A549 (cell line): ENCODE measurements around the gene SART1. TPM values are rescaled to one million over a fixed set of nuclear protein-coding genes. Genes with fewer than 3 reads are reported as not detected.

Experiments
- ATAC-seq, 2 experiments: fragments of 200-7000 bp in 1 of 2; fragments of >200 bp in 1 of 2; cut with Nextera tagmentation in 1 of 2; cut with Tn5 transposase in 1 of 2; 3 replicates each; pipeline versions ENCODE4 v1.8.0 to v1.9.1; 2018 to 2020; ENCODE audit warnings: mild to moderate bottlenecking in 1 of 2, moderate library complexity in 1 of 2
- CTCF ChIA-PET: fragments of 300-600 bp; sonication (Branson Sonifier 250); formaldehyde crosslinking; extraction: SDS; loops from one replicate; lab custom pipeline; 2021; ENCODE audit warnings: antibody characterized with exemption, inconsistent platforms; lab: Yijun Ruan, JAX
- POLR2A ChIA-PET: fragments of 350-600 bp; formaldehyde crosslinking; extraction: SDS; loops from one replicate; lab custom pipeline; 2021; ENCODE audit warnings: antibody characterized with exemption, inconsistent platforms; lab: Yijun Ruan, JAX
- DNase-seq, 2 experiments: peaks; one replicate each; pipeline versions ENCODE4 v3.0.0 to v3.0.0-alpha.2; 2011 to 2016; ENCODE audit warnings: low read depth in 1 of 2, low spot score in 1 of 2
- FAIRE-seq: peaks from 2 replicates; lab custom pipeline; 2011; peaks lifted over from hg19 to GRCh38; lab: Jason Lieb, UNC
- H3K27ac ChIP-seq, 2 experiments: fragments of >200 bp; sonication (Bioruptor Twin); formaldehyde crosslinking; 3 replicates each; pipeline ENCODE4 v1.5.1; 2016 to 2017
- H3K4me1 ChIP-seq: fragments of >200 bp; sonication (Bioruptor Twin); formaldehyde crosslinking; 3 replicates; pipeline ENCODE4 v1.6.1; 2016
- H3K4me2 ChIP-seq: fragments of >200 bp; sonication (Bioruptor Twin); formaldehyde crosslinking; 3 replicates; pipeline ENCODE4 v1.6.1; 2016
- H3K4me3 ChIP-seq: fragments of >200 bp; sonication (Bioruptor Twin); formaldehyde crosslinking; 3 replicates; pipeline ENCODE4 v1.5.1; 2016
- H3K9me3 ChIP-seq: fragments of >200 bp; sonication (Bioruptor Twin); formaldehyde crosslinking; 3 replicates; pipeline ENCODE4 v1.6.1; 2016
- BHLHE40 ChIP-seq: IDR thresholded peaks from 2 replicates; pipeline ENCODE4 v1.6.1; 2012; ENCODE audit warnings: low read depth, low read length, inconsistent platforms
- CBX2 ChIP-seq: fragments of 200-600 bp; sonication (generic); IDR thresholded peaks from 2 replicates; pipeline ENCODE4 v1.6.1; 2016; ENCODE audit warnings: low read depth, mild to moderate bottlenecking, borderline replicate concordance
- CBX8 ChIP-seq: fragments of 200-600 bp; sonication (generic); IDR thresholded peaks from 2 replicates; pipeline ENCODE4 v1.6.1; 2016
- CHD2 ChIP-seq: fragments of 150-350 bp; IDR thresholded peaks from 2 replicates; pipeline ENCODE4 v1.6.1; 2014; ENCODE audit warnings: low read length; ENCODE audit not compliant: partially characterized antibody
- EHF ChIP-seq: fragments of 250-450 bp; sonication (Bioruptor Pico); IDR thresholded peaks from 2 replicates; pipeline ENCODE4 v1.5.0; 2020; ENCODE audit warnings: mild to moderate bottlenecking
- EP300 ChIP-seq, 2 experiments: fragments of >200 bp; sonication (Bioruptor Twin); formaldehyde crosslinking; IDR thresholded peaks; 2 replicates in 1 of 2; 3 replicates in 1 of 2; pipeline ENCODE4 v1.6.1; 2016 to 2017
- FOXS1 ChIP-seq: fragments of 250-450 bp; sonication (Bioruptor Pico); IDR thresholded peaks from 2 replicates; pipeline ENCODE4 v1.5.0; 2020; ENCODE audit warnings: mild to moderate bottlenecking, moderate library complexity
- GATA3 ChIP-seq: IDR thresholded peaks from 2 replicates; pipeline ENCODE4 v1.6.1; 2012; ENCODE audit warnings: borderline replicate concordance
- HEYL ChIP-seq: fragments of 250-450 bp; sonication (Bioruptor Pico); IDR thresholded peaks from 2 replicates; pipeline ENCODE4 v1.8.0; 2021; ENCODE audit warnings: mild to moderate bottlenecking, moderate library complexity
- HOXA7 ChIP-seq: fragments of 250-450 bp; sonication (Bioruptor Pico); IDR thresholded peaks from 2 replicates; pipeline ENCODE4 v1.5.0; 2020; ENCODE audit warnings: mild to moderate bottlenecking, moderate library complexity
- JUN ChIP-seq, 2 experiments: fragments of >200 bp; sonication (Bioruptor Twin); formaldehyde crosslinking; IDR thresholded peaks; 2 replicates in 1 of 2; 3 replicates in 1 of 2; pipeline ENCODE4 v1.6.1; 2016 to 2017
- MAZ ChIP-seq: fragments of 150-350 bp; IDR thresholded peaks from 2 replicates; pipeline ENCODE4 v1.6.1; 2014; ENCODE audit warnings: antibody characterized with exemption, low read depth, low read length, borderline replicate concordance
- RNF2 ChIP-seq: fragments of 200-600 bp; sonication (generic); IDR thresholded peaks from 2 replicates; pipeline ENCODE4 v1.6.1; 2016; ENCODE audit warnings: low read depth, mild to moderate bottlenecking, antibody characterized with exemption, moderate library complexity, borderline replicate concordance
- SREBF2 ChIP-seq: fragments of 450-650 bp; IDR thresholded peaks from 2 replicates; pipeline ENCODE4 v1.6.1; 2014; ENCODE audit warnings: mild to moderate bottlenecking, moderate library complexity
- TP53 ChIP-seq: fragments of 250-450 bp; sonication (Bioruptor Pico); IDR thresholded peaks from 2 replicates; pipeline ENCODE4 v1.5.0; 2021; ENCODE audit warnings: mild to moderate bottlenecking, moderate library complexity
- ZC3H11A ChIP-seq: fragments of 450-650 bp; IDR thresholded peaks from 2 replicates; pipeline ENCODE4 v1.6.1; 2014; ENCODE audit warnings: antibody characterized with exemption, mild to moderate bottlenecking
- ZSCAN20 ChIP-seq: fragments of 250-450 bp; sonication (Bioruptor Pico); IDR thresholded peaks from 2 replicates; pipeline ENCODE4 v1.8.0; 2022; ENCODE audit warnings: mild to moderate bottlenecking, moderate library complexity
- WGBS: methylation state at CpG from one replicate; pipeline ENCODE4 v1.1.6; 2017; ENCODE audit errors: missing lambda C conversion rate; 5-methylcytosine and 5-hydroxymethylcytosine counted together
- polyA plus RNA-seq, 4 experiments: library from polyadenylated mRNA; depleted of rRNA in 3 of 4; stranded (reverse); fragments of >200 nt; fragmentation: RNase III in 1 of 4; extraction: RNeasy Plus Mini Kit Qiagen cat#74134 plus additional on column Dnase treatment in 1 of 4; gene quantifications; 2 replicates in 3 of 4; 3 replicates in 1 of 4; pipeline ENCODE4 v1.2.3, GENCODE V29; 2011 to 2017
- TF ChIP-seq, protein P1 (sequence below): fragments of 250-450 bp; sonication (Bioruptor Pico); IDR thresholded peaks from 2 replicates; pipeline ENCODE4 v1.5.0; 2020; ENCODE audit warnings: low read depth, mild to moderate bottlenecking, moderate library complexity
- TF ChIP-seq, protein P2 (sequence below): fragments of 150-350 bp; IDR thresholded peaks from 2 replicates; pipeline ENCODE4 v1.6.1; 2014; ENCODE audit warnings: low read depth, mild to moderate bottlenecking, low read length

The SART1 gene
- polyA plus RNA-seq, 2 of the 4 experiments (the other 2 are of a cell fraction): 22.0 to 53.8 TPM

GRCh38 chr11:66026017-66026529, 64.5 kb downstream of the SART1 start, which contains the start of gene CATSPER1:
CATSPER1 (minus strand) TSS chr11:66026479; CDS start chr11:66026379, 100 bp downstream.
- H3K4me1 ChIP-seq: peaks cover 6% of the 10 kb centered on the region
- no peak within 1 kb of the TSS for H3K4me2 ChIP-seq
- DNase-seq: no peak
- no peak within 1 kb of the TSS for H3K27ac ChIP-seq
- ATAC-seq: no peak
- H3K9me3 ChIP-seq: no peaks in the 10 kb centered on the region
- no peak for TF ChIP-seq TP53 (CRISPR knock-in tag)
- no peak for TF ChIP-seq SREBF2
- TF ChIP-seq ZSCAN20 (CRISPR knock-in tag): no peak
- no peak for TF ChIP-seq MAZ
- TF ChIP-seq EHF (CRISPR knock-in tag): no peak
- TF ChIP-seq CBX8: no peak
- TF ChIP-seq HOXA7 (CRISPR knock-in tag): no peak
- TF ChIP-seq JUN (IDR thresholded peaks at IDR 0.05): no peak
- TF ChIP-seq FOXS1: no peak
- TF ChIP-seq, protein P1, sequence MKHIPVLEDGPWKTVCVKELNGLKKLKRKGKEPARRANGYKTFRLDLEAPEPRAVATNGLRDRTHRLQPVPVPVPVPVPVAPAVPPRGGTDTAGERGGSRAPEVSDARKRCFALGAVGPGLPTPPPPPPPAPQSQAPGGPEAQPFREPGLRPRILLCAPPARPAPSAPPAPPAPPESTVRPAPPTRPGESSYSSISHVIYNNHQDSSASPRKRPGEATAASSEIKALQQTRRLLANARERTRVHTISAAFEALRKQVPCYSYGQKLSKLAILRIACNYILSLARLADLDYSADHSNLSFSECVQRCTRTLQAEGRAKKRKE: no peak
- TF ChIP-seq HEYL: no peak
- no peak for TF ChIP-seq BHLHE40
- TF ChIP-seq ZC3H11A: no peak
- no peak for TF ChIP-seq CHD2
- TF ChIP-seq EP300 (IDR thresholded peaks at IDR 0.05): no peak
- no peak for TF ChIP-seq RNF2
- TF ChIP-seq CBX2: no peak
- TF ChIP-seq, protein P2, sequence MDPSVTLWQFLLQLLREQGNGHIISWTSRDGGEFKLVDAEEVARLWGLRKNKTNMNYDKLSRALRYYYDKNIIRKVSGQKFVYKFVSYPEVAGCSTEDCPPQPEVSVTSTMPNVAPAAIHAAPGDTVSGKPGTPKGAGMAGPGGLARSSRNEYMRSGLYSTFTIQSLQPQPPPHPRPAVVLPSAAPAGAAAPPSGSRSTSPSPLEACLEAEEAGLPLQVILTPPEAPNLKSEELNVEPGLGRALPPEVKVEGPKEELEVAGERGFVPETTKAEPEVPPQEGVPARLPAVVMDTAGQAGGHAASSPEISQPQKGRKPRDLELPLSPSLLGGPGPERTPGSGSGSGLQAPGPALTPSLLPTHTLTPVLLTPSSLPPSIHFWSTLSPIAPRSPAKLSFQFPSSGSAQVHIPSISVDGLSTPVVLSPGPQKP: no peak
- TF ChIP-seq GATA3: no peak
- no peak within 1 kb of the TSS for H3K4me3 ChIP-seq
- no peak for FAIRE-seq
- ChIA-PET POLR2A (no interaction called here), CTCF (interaction anchor here (1.3 to 14.6 kb wide), 6 partner anchors 13 to 246 kb away, joined by 3 to 143 read pairs (median 6); partner anchors contain the start of gene AP5B1)
- 84% methylated on average over 18 of the region's 18 CpGs for WGBS

Other genes with a start within 250 kb of the SART1 start
- 25.8 and 34.6 TPM in 2 replicates for gene KAT5, start 249.5 kb upstream of the SART1 start, polyA plus RNA-seq (2011; rRNA removed)
- 39.8 to 44.7 TPM (median 41.2 TPM) in 3 replicates for gene KAT5, start 249.5 kb upstream of the SART1 start, polyA plus RNA-seq (2017; fragmentation: RNase III; extraction: RNeasy Plus Mini Kit Qiagen cat#74134 plus additional on column Dnase treatment)
- 15.1 and 15.8 TPM in 2 replicates for gene RNASEH2C, start 240.9 kb upstream of the SART1 start, polyA plus RNA-seq (2011; rRNA removed)
- 36.4 to 39.3 TPM (median 36.9 TPM) in 3 replicates for gene RNASEH2C, start 240.9 kb upstream of the SART1 start, polyA plus RNA-seq (2017; fragmentation: RNase III; extraction: RNeasy Plus Mini Kit Qiagen cat#74134 plus additional on column Dnase treatment)
- 5.2 and 5.8 TPM in 2 replicates for gene AP5B1, start 180.8 kb upstream of the SART1 start, polyA plus RNA-seq (2011; rRNA removed)
- 9.0 to 10.2 TPM (median 9.2 TPM) in 3 replicates for gene AP5B1, start 180.8 kb upstream of the SART1 start, polyA plus RNA-seq (2017; fragmentation: RNase III; extraction: RNeasy Plus Mini Kit Qiagen cat#74134 plus additional on column Dnase treatment)
- not detected in 2 replicates for gene OVOL1, start 174.7 kb upstream of the SART1 start, polyA plus RNA-seq (2011; rRNA removed)
- not detected in 3 replicates for gene OVOL1, start 174.7 kb upstream of the SART1 start, polyA plus RNA-seq (2017; fragmentation: RNase III; extraction: RNeasy Plus Mini Kit Qiagen cat#74134 plus additional on column Dnase treatment)
- gene SNX32, start 127.8 kb upstream of the SART1 start, polyA plus RNA-seq (2011; rRNA removed): not detected in 2 replicates
- 0.04 to 0.08 TPM (median 0.05 TPM) in 3 replicates for gene SNX32, start 127.8 kb upstream of the SART1 start, polyA plus RNA-seq (2017; fragmentation: RNase III; extraction: RNeasy Plus Mini Kit Qiagen cat#74134 plus additional on column Dnase treatment)
- gene CFL1, start 103.6 kb upstream of the SART1 start, polyA plus RNA-seq (2011; rRNA removed): 1,346 and 1,591 TPM in 2 replicates
- gene CFL1, start 103.6 kb upstream of the SART1 start, polyA plus RNA-seq (2017; fragmentation: RNase III; extraction: RNeasy Plus Mini Kit Qiagen cat#74134 plus additional on column Dnase treatment): 1,780 to 1,825 TPM (median 1,795 TPM) in 3 replicates
- 27.8 and 30.5 TPM in 2 replicates for gene MUS81, start 101.3 kb upstream of the SART1 start, polyA plus RNA-seq (2011; rRNA removed)
- gene MUS81, start 101.3 kb upstream of the SART1 start, polyA plus RNA-seq (2017; fragmentation: RNase III; extraction: RNeasy Plus Mini Kit Qiagen cat#74134 plus additional on column Dnase treatment): 33.4 to 34.9 TPM (median 34.2 TPM) in 3 replicates
- 0.89 and 1.3 TPM in 2 replicates for gene EFEMP2, start 88.9 kb upstream of the SART1 start, polyA plus RNA-seq (2011; rRNA removed)
- 0.98 to 1.5 TPM (median 1.4 TPM) in 3 replicates for gene EFEMP2, start 88.9 kb upstream of the SART1 start, polyA plus RNA-seq (2017; fragmentation: RNase III; extraction: RNeasy Plus Mini Kit Qiagen cat#74134 plus additional on column Dnase treatment)
- gene CTSW, start 81.9 kb upstream of the SART1 start, polyA plus RNA-seq (2011; rRNA removed): not detected in 2 replicates
- gene CTSW, start 81.9 kb upstream of the SART1 start, polyA plus RNA-seq (2017; fragmentation: RNase III; extraction: RNeasy Plus Mini Kit Qiagen cat#74134 plus additional on column Dnase treatment): not detected in 3 replicates
- gene FIBP, start 73.3 kb upstream of the SART1 start, polyA plus RNA-seq (2011; rRNA removed): 72.2 and 83.0 TPM in 2 replicates
- 60.4 to 66.2 TPM (median 65.3 TPM) in 3 replicates for gene FIBP, start 73.3 kb upstream of the SART1 start, polyA plus RNA-seq (2017; fragmentation: RNase III; extraction: RNeasy Plus Mini Kit Qiagen cat#74134 plus additional on column Dnase treatment)
- gene CCDC85B, start 71.1 kb upstream of the SART1 start, polyA plus RNA-seq (2011; rRNA removed): 5.4 and 7.3 TPM in 2 replicates
- 24.3 to 35.2 TPM (median 27.5 TPM) in 3 replicates for gene CCDC85B, start 71.1 kb upstream of the SART1 start, polyA plus RNA-seq (2017; fragmentation: RNase III; extraction: RNeasy Plus Mini Kit Qiagen cat#74134 plus additional on column Dnase treatment)
- 6.7 and 9.6 TPM in 2 replicates for gene FOSL1, start 61.3 kb upstream of the SART1 start, polyA plus RNA-seq (2011; rRNA removed)
- gene FOSL1, start 61.3 kb upstream of the SART1 start, polyA plus RNA-seq (2017; fragmentation: RNase III; extraction: RNeasy Plus Mini Kit Qiagen cat#74134 plus additional on column Dnase treatment): 24.1 to 55.8 TPM (median 24.1 TPM) in 3 replicates
- 10.6 and 17.2 TPM in 2 replicates for gene C11orf68, start 42.7 kb upstream of the SART1 start, polyA plus RNA-seq (2011; rRNA removed)
- gene C11orf68, start 42.7 kb upstream of the SART1 start, polyA plus RNA-seq (2017; fragmentation: RNase III; extraction: RNeasy Plus Mini Kit Qiagen cat#74134 plus additional on column Dnase treatment): 16.5 to 23.1 TPM (median 17.0 TPM) in 3 replicates
- gene DRAP1, start 42.3 kb upstream of the SART1 start, polyA plus RNA-seq (2011; rRNA removed): 27.8 and 73.7 TPM in 2 replicates
- 143 to 187 TPM (median 143 TPM) in 3 replicates for gene DRAP1, start 42.3 kb upstream of the SART1 start, polyA plus RNA-seq (2017; fragmentation: RNase III; extraction: RNeasy Plus Mini Kit Qiagen cat#74134 plus additional on column Dnase treatment)
- gene TSGA10IP, start 16.3 kb upstream of the SART1 start, polyA plus RNA-seq (2011; rRNA removed): not detected in 2 replicates
- not detected in 3 replicates for gene TSGA10IP, start 16.3 kb upstream of the SART1 start, polyA plus RNA-seq (2017; fragmentation: RNase III; extraction: RNeasy Plus Mini Kit Qiagen cat#74134 plus additional on column Dnase treatment)
- 38.6 and 42.0 TPM in 2 replicates for gene EIF1AD, start 40.4 kb downstream of the SART1 start, polyA plus RNA-seq (2011; rRNA removed)
- gene EIF1AD, start 40.4 kb downstream of the SART1 start, polyA plus RNA-seq (2017; fragmentation: RNase III; extraction: RNeasy Plus Mini Kit Qiagen cat#74134 plus additional on column Dnase treatment): 39.8 to 44.6 TPM (median 41.0 TPM) in 3 replicates
- 385 and 399 TPM in 2 replicates for gene BANF1, start 40.8 kb downstream of the SART1 start, polyA plus RNA-seq (2011; rRNA removed)
- gene BANF1, start 40.8 kb downstream of the SART1 start, polyA plus RNA-seq (2017; fragmentation: RNase III; extraction: RNeasy Plus Mini Kit Qiagen cat#74134 plus additional on column Dnase treatment): 304 to 315 TPM (median 309 TPM) in 3 replicates
- not detected in 2 replicates for gene CST6, start 50.3 kb downstream of the SART1 start, polyA plus RNA-seq (2011; rRNA removed)
- gene CST6, start 50.3 kb downstream of the SART1 start, polyA plus RNA-seq (2017; fragmentation: RNase III; extraction: RNeasy Plus Mini Kit Qiagen cat#74134 plus additional on column Dnase treatment): not detected in 3 replicates
- 0.54 and 0.97 TPM in 2 replicates for gene CATSPER1, start 64.7 kb downstream of the SART1 start, polyA plus RNA-seq (2011; rRNA removed)
- 0.46 to 0.75 TPM (median 0.70 TPM) in 3 replicates for gene CATSPER1, start 64.7 kb downstream of the SART1 start, polyA plus RNA-seq (2017; fragmentation: RNase III; extraction: RNeasy Plus Mini Kit Qiagen cat#74134 plus additional on column Dnase treatment)
- not detected in 2 replicates for gene GAL3ST3, start 87.4 kb downstream of the SART1 start, polyA plus RNA-seq (2011; rRNA removed)
- not detected in 3 replicates for gene GAL3ST3, start 87.4 kb downstream of the SART1 start, polyA plus RNA-seq (2017; fragmentation: RNase III; extraction: RNeasy Plus Mini Kit Qiagen cat#74134 plus additional on column Dnase treatment)
- gene SF3B2, start 90.6 kb downstream of the SART1 start, polyA plus RNA-seq (2011; rRNA removed): 107 and 108 TPM in 2 replicates
- 169 to 184 TPM (median 182 TPM) in 3 replicates for gene SF3B2, start 90.6 kb downstream of the SART1 start, polyA plus RNA-seq (2017; fragmentation: RNase III; extraction: RNeasy Plus Mini Kit Qiagen cat#74134 plus additional on column Dnase treatment)
- 48.2 and 71.7 TPM in 2 replicates for gene PACS1, start 108.5 kb downstream of the SART1 start, polyA plus RNA-seq (2011; rRNA removed)
- 49.4 to 64.0 TPM (median 59.1 TPM) in 3 replicates for gene PACS1, start 108.5 kb downstream of the SART1 start, polyA plus RNA-seq (2017; fragmentation: RNase III; extraction: RNeasy Plus Mini Kit Qiagen cat#74134 plus additional on column Dnase treatment)